ENCODE measurements around the gene NOTCH1.
"Not testable (repeated sequence)": the region's sequence is repeated elsewhere in the genome, so short reads cannot be mapped to it uniquely, and the experiment has no call there.

Gene NOTCH1

GRCh38 chr9:136564379-136564988, 18.6 kb upstream of the NOTCH1 start:
- DNase-seq: no peak

- no peak for DNase-seq
Measured at GRCh38 chr9:136563646-136564325, 17.9 kb upstream of the NOTCH1 start.

GRCh38 chr9:136562746-136563495, 17.1 kb upstream of the NOTCH1 start:
- no peak for DNase-seq

DNA sequence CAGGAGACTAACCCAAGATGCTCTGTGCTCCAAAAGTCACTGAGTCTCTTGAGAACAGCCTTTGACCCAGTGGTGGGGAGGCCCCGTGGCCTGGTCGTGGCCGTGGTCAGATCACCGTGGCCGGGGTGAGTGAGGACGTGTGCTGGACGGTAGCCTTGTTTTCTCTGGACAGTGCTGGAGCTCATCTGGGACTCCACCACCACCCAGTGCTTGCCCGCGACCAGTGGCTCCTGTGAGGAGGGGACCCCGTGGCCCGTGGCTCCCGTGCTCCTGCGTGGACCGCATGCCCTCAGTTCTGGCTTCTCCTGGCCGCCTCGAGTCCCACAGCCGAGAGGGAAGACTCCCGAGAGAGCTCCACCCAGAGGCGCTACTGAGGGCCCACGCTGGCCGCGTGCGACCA, 15.9 kb upstream of the NOTCH1 start:
- DNase-seq: no peak

DNA sequence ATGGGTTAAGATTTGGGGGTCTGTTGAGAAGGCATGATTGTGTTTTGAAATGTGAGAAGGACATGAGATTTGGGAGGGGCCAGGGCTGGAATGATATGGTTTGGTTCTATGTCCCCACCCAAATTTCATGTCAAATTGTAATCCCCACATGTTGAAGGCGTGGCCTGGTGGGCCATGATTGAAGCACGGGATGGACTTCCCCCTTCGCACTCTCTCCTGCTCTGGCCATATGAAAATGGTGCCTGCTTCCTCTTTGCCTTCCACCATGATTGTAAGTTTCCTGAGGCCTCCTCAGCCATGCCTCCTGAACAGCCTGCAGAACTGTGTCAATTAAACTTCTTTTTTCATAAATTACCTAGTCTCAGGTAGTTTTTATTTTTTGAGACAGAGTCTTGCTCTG, 14.7 kb upstream of the NOTCH1 start:
- no peak for DNase-seq

DNA sequence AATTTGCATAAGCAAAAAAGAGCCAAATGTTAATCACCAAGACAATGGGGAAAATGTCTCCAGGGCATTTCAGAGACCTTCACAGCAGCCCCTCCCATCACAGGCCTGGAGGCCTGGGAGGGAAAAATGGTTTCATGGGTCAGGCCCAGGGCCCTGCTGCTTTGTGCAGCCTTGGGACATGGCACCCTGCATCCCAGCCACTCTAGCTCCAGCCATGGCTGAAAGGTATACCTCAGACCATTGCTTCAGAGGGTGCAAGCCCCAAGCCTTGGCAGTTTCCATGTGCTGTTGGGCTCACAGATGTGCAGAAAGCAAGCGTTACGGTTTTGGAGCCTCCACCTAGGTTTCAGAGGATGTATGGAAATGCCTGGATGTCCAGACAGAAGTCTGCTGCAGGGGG, 13.5 kb upstream of the NOTCH1 start:
- DNase-seq: not testable (repeated sequence)

DNA sequence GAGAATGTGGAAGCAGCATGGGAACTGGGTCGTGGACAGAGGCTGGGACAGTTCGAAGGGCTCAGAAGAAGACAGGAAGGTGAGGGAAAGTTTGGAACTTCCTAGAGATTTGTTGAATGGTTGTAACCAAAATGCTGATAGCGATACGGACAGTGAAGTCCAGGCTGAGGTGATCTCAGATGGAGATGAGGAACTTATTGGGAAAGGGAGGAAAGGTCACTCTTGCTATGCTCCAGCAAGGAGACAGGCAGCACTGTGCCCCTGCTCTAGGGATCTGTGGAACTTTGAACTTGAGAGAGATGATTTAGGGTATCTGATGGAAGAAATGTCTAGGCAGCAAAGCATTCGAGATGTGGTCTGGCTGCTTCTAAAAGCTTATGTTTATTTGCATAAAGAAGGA, 13.0 kb upstream of the NOTCH1 start:
- DNase-seq: not testable (repeated sequence)

- no peak for DNase-seq
Measured at GRCh38 chr9:136558373-136558772, 12.5 kb upstream of the NOTCH1 start.

DNA sequence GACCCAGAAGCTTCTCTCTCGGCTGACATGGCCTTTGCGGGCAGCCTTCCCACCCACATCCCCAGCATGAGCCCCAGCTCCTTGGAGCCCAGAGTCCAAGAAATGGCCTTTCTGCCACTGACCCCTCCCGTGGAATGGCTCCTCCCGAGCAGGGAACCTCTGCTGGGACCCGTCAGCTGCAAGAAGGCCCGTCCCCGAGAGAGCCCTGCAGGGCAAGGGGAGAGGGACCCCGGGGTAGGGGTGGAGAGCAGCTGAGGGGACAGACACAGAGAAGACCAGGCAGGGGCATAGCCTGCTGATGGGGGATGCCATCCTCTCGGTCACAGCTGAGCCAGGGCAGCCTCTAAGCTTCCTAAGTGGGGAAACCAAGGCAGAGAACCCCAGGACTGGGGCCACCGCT, 11.2 kb upstream of the NOTCH1 start:
- no peak for DNase-seq

GRCh38 chr9:136556166-136556565, 10.3 kb upstream of the NOTCH1 start:
- DNase-seq: no peak

DNA sequence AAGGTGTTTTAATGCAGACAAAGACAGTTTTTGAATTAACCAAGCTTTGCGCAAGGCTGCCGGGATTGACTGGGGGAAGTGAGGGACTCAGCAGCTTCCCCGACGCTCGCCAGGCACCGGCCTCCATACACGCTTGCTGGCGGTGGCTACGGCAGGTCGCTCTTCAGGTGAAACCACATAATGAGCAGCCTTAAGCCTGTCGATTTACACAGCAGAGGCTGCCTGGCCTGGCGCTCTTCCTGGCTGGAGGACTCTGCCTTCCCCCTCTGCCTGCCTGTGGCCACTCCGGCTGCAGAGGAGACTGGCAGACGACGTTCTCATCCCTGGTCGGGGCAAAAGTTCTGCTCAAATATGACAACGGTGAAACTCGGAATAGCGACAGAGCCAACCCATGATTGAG, 9.0 kb upstream of the NOTCH1 start:
- no peak for DNase-seq

DNA sequence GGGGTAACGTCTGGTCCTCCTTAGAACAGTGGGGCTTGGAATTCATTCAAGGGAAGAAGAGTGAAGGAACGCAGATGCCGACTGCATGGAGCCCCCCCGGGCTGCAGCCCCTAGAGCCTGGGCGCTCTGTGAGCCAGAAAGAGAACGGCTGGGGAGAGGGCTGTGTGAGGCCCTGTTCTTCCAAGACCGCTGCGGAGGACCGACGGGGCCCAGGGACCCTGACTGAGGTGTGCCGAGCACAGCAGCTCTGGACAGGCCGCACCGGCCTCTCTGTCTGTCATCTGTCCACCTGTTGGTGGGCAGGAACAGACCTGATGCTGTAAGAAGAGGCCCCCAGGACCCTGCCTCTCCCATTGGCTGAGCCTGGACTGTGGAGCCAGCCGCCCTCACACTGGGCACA, 7.7 kb upstream of the NOTCH1 start:
- DNase-seq: no peak

- DNase-seq: peak in 2 of 6 experiments; percentile 15 to 25
Measured at GRCh38 chr9:136552117-136552703, 6.4 kb upstream of the NOTCH1 start.

DNA sequence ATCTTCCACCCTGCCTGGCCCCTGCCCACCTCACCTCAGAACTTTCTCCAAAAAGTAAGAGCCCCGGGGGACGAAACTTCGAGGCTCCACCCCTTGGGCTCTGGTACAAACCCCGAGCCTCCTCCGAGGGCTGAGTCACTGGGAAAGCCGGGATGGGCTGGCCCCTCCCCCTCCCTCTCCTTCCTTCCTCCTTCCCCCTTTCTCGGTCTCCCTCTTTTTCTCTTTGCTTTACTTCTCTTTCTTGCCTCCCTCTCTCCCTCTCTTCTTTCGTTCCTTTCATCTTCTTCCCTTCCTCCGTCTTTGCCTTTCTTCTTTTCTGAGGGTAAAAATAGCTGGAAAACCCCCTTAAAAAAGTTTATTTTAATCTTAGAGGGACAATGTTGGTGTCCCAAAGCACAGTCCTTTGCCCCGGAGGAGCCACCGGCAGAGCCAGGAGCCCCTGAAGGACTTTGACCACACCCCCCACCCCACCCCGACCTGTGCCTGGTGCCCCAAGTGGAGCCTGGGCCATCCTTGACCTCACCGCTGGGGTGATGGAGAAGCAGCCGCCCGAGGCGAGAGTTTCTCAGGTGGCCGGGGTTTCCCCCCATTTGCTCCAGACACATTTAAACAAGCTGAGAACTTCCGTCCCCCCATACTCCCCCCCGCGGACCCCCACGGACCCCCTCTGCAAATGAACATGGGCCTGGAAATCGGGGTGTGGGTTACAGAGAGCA, 5.7 kb upstream of the NOTCH1 start:
- DNase-seq: no peak

- no peak for DNase-seq
Measured at GRCh38 chr9:136550439-136551289, 4.8 kb upstream of the NOTCH1 start.

DNA sequence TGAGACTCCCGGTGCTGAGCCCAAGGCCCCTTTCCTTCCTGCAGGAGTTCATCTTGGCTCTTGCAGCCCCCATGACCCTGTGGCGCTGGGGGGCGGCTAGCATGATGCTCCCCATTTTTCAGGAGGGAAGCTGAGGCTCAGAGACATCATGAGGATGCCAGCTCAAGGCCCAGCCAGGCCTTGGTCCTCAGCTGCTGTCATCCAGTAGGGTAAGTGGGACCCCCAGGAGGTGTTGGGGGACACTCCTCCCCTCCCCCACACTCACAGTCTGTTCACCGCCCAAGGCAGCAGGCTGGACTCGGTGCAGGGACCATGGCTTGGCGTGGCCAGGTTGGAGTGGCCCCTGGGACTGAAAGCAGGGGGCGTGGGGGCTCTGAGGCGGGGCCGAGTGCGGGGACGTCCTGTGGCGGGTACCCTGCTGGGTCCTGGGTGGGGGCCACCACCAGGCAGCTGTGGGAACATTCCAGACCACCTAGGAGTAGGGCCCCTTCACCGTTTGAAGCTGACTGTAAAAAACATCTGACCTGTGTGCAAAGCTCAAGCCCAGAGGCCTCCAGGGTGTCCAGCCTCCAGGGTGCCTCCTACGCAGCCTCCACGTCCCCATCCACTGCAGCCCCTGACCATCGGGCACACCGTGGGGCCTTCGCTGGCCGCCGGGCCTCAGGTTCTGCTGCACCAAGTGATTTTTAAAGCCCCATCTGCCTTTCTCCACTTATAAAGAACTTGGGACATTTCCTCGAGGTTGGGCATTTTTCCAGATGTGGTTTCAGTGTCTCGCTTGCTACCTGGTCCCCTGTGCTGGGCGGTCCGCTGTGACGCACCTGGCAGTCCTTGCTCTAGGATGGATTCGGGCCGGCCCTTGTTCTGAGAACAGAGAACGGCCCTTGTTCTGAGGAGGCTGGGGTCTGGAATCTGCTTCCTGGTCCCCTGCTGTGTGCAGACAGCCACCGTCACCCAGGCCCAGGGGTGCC, 3.4 kb upstream of the NOTCH1 start:
- no peak for DNase-seq

GRCh38 chr9:136547508-136548215, 1.8 kb upstream of the NOTCH1 start:
- DNase-seq: no peak

GRCh38 chr9:136546697-136547501, 1.1 kb upstream of the NOTCH1 start:
- DNase-seq: peak; percentile 28 to 63 (median 46)

GRCh38 chr9:136545692-136545964, 220 bp downstream of the NOTCH1 start:
- no peak for DNase-seq
